DND-41 (cell line): ENCODE data around the gene MYH14.

ENCODE experiments used
- ATAC-seq: fragments of 200-7000 bp; cut with Tn5 transposase; 3 replicates; pipeline ENCODE4 v1.9.1; 2021; ENCODE audit warnings: low read depth; ENCODE audit not compliant: insufficient read depth
- DNase-seq: peaks from one replicate; pipeline ENCODE4 v3.0.0-alpha.2; 2020
- H2AFZ ChIP-seq: 2 replicates; pipeline ENCODE4 v1.6.0; 2012; ENCODE audit warnings: low read depth, low read length
- H3K27ac ChIP-seq: 2 replicates; pipeline ENCODE4 v1.5.1; 2012; ENCODE audit warnings: low read length, inconsistent platforms
- H3K27me3 ChIP-seq: fragments of 200-600 bp; sonication (generic); 2 replicates; pipeline ENCODE4 v1.6.0; 2012; ENCODE audit warnings: low read length, mild to moderate bottlenecking, inconsistent platforms; ENCODE audit not compliant: insufficient read depth, poor library complexity
- H3K36me3 ChIP-seq: 2 replicates; pipeline ENCODE4 v1.5.1; 2012; ENCODE audit warnings: low read length, inconsistent platforms; ENCODE audit not compliant: insufficient read depth
- H3K4me1 ChIP-seq: 2 replicates; pipeline ENCODE4 v1.5.1; 2012; ENCODE audit warnings: mild to moderate bottlenecking, low read length; ENCODE audit not compliant: insufficient read depth
- H3K4me2 ChIP-seq: 2 replicates; pipeline ENCODE4 v1.6.0; 2012; ENCODE audit warnings: mild to moderate bottlenecking, moderate library complexity, low read length, inconsistent platforms; ENCODE audit not compliant: insufficient read depth
- H3K4me3 ChIP-seq, 2 experiments: fragments of 200-600 bp in 1 of 2; shearing (Covaris generic) in 1 of 2; 2 replicates each; pipeline ENCODE4 v1.5.1; 2012 to 2016; ENCODE audit warnings: inconsistent platforms in 2 of 2, low read length in 2 of 2, mild to moderate bottlenecking in 2 of 2, low read depth in 1 of 2, moderate library complexity in 1 of 2
- H3K79me2 ChIP-seq: 2 replicates; pipeline ENCODE4 v1.6.0; 2012; ENCODE audit warnings: low read length, inconsistent platforms; ENCODE audit not compliant: insufficient read depth
- H3K9ac ChIP-seq: 2 replicates; pipeline ENCODE4 v1.6.0; 2012; ENCODE audit warnings: low read depth, mild to moderate bottlenecking, inconsistent platforms, low read length, moderate library complexity
- H3K9me3 ChIP-seq: 2 replicates; pipeline ENCODE4 v1.5.1; 2012; ENCODE audit warnings: low read length, moderate library complexity, mild to moderate bottlenecking, inconsistent platforms; ENCODE audit not compliant: insufficient read depth, severe bottlenecking
- H4K20me1 ChIP-seq: 2 replicates; pipeline ENCODE4 v1.6.0; 2012; ENCODE audit warnings: low read length; ENCODE audit not compliant: insufficient read depth
- CTCF ChIP-seq: IDR thresholded peaks from 2 replicates; pipeline ENCODE4 v1.5.1; 2012; ENCODE audit warnings: borderline replicate concordance, low read length, moderate library complexity, mild to moderate bottlenecking; ENCODE audit not compliant: poor library complexity, severe bottlenecking; ENCODE audit errors: extremely low read depth
- EZH2 ChIP-seq: IDR thresholded peaks from 3 replicates; pipeline ENCODE4 v1.6.1; 2012; ENCODE audit warnings: borderline replicate concordance, low read depth, mild to moderate bottlenecking, moderate library complexity, low read length, inconsistent platforms; ENCODE audit not compliant: severe bottlenecking

Gene MYH14

GRCh38 chr19:50204081-50204428 is 633 bp downstream of the MYH14 start:
- Histone ChIP-seq H3K27ac (no peak overlapping the region), H3K9me3 (no peaks in the 10 kb centered on the region), H3K4me1 (no peaks in the 10 kb centered on the region), H3K36me3 (no peaks in the 10 kb centered on the region), H3K4me3 (no peak overlapping the region), H2AFZ (no peak overlapping the region), H3K79me2 (no peaks in the 10 kb centered on the region), H4K20me1 (no peaks in the 10 kb centered on the region), H3K4me2 (no peak overlapping the region), H3K9ac (no peak overlapping the region), H3K27me3 (no peaks in the 10 kb centered on the region)
- DNase-seq = no peak
- TF ChIP-seq EZH2 = no peak
- TF ChIP-seq CTCF = no peak
- ATAC-seq = no peak

DNA sequence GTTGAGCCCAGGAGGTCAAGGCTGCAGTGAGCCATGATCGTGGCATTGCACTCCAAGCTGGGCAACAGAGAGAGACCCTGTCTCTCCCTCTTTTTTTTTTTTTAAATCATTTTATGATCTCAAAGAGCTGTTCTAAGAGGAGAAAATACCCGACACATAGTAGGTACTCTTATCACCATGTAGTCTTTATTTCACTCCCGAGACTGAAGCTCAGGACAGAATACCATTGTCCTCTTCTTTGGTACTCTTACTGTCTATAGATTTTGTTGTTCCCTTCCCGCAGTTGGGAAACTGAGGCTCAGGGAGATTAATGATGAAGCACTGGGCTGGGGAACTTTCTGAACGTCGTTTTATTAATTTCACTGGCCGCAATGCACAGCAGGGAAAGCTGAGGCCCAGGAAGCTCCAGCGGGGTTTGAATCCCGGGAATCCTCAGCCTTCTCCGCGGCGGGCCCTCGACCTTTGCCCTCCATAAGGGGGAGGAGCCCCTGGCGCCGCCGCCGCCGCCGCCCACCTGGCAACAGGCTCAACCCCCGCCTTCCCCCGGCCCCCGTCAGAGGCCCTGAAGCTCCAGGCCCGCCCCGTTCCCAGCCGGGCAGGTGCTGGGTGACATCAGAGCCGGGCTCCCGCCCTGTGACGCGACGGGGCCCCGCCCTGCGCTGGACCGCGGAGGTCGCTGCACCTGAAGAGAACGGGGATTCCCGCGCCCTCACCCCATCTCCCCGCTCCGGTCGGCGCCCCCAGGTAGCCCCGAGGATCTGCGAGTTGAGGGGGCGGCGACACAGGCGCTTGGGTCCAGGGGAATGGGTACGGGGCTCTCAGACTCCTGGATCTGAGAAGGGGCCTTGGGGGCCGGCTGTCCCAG is 1.6 kb downstream of the MYH14 start:
- no peak overlapping the region for H3K4me2 ChIP-seq

GRCh38 chr19:50205681-50206138 is 2.3 kb downstream of the MYH14 start:
- no peak overlapping the region for H3K4me2 ChIP-seq
- DNase-seq (no peak), ATAC-seq (no peak)
- no peaks in the 10 kb centered on the region for H3K9me3 ChIP-seq
- no peaks in the 10 kb centered on the region for H3K27me3 ChIP-seq
- TF ChIP-seq EZH2 (no peak), CTCF (no peak)
- H3K9ac ChIP-seq = no peak overlapping the region
- no peak overlapping the region for H3K27ac ChIP-seq
- H3K4me1 ChIP-seq = no peaks in the 10 kb centered on the region
- H2AFZ ChIP-seq = no peak overlapping the region
- no peaks in the 10 kb centered on the region for H3K79me2 ChIP-seq
- no peaks in the 10 kb centered on the region for H3K36me3 ChIP-seq
- no peak overlapping the region for H3K4me3 ChIP-seq
- no peaks in the 10 kb centered on the region for H4K20me1 ChIP-seq

More for the DNA sequence above, 1.6 kb downstream of the MYH14 start:
- no peak overlapping the region for H2AFZ ChIP-seq
- no peaks in the 10 kb centered on the region for H3K4me1 ChIP-seq
- H3K36me3 ChIP-seq = no peaks in the 10 kb centered on the region
- no peak overlapping the region for H3K9ac ChIP-seq
- no peaks in the 10 kb centered on the region for H4K20me1 ChIP-seq
- H3K27ac ChIP-seq = no peak overlapping the region
- no peaks in the 10 kb centered on the region for H3K27me3 ChIP-seq
- H3K4me3 ChIP-seq = no peak overlapping the region
- no peak for ATAC-seq
- TF ChIP-seq EZH2 (no peak), CTCF (no peak)
- no peaks in the 10 kb centered on the region for H3K79me2 ChIP-seq
- DNase-seq = no peak
- H3K9me3 ChIP-seq = no peaks in the 10 kb centered on the region
